Glomerular endothelial cell (primary cell): Measurements from ENCODE around the gene RPL4. TPM values are rescaled to one million over a fixed set of nuclear protein-coding genes. Genes with fewer than 3 reads are reported as not detected.
"Not testable (repeated sequence)": the region's sequence is repeated elsewhere in the genome, so short reads cannot be mapped to it uniquely, and the experiment has no call there.

ENCODE experiments used
- DNase-seq: peaks from one replicate; pipeline ENCODE4 v3.0.0-alpha.2; 2011; ENCODE audit warnings: low read depth, low spot score; ENCODE audit errors: extremely low read depth
- total RNA-seq: library from RNA; depleted of rRNA; stranded (reverse); fragments of >200 nt; gene quantifications from 2 replicates; pipeline ENCODE4 v1.2.3, GENCODE V29; 2015

The RPL4 gene
- total RNA-seq, 1 donor from 2014 or later: 2,424 TPM

DNA sequence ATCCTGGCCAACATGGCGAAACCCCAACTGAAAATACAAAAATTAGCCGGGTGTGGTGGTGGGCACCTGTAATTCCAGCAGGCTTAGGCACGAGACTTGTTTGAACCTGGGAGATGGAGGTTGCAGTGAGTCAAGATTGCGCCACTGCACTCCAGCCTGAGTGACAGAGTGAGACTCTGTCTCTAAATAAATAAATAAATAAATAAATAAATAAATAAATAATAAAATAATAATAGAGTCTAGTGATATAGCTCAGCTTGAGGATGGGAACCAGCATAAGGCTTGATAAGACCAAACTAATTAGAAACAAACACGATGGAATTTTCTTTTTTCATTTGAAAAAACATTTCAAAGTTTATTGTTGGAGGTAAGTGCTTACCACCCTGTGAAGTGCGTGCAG lies 43.4 kb downstream of the RPL4 start:
- DNase-seq: not testable (repeated sequence)

DNA sequence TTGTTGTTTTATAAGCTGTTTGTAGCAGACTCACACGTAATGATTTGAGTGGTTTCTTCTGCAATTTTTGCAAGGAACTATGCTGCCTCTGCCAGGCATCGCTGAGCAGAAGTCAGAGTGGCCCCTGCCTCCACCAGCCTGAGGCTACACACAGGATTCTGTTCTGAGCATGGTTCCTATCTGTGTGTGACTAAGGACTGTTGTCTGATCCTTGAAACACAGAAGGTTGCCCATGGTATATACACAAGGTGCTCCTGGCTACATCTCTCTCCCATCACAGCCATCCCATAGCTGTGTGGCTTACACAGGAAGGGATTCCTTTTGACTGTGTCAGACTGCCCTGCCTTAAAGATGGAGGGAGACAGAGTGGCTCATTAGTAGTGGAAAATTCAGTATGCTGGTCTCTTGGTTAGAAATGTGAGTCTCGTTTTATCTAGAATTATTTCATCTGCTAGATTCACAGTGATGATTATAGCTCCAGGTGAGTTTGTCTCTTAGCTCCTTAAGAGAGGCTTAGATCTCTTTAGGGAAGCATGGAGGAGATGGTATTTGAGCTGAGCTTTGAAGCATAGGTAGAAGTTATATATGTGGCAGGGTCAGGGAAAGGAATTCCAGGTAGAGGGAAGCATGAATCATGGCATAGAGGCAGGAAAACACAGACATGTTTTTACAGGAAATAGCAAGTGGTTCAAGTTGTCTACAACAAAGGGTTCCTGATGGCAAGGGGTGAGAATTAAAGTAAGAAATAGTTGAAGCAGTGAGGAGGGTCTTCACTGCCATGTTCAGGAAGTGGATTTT lies 44.6 kb downstream of the RPL4 start:
- no peak for DNase-seq

DNA sequence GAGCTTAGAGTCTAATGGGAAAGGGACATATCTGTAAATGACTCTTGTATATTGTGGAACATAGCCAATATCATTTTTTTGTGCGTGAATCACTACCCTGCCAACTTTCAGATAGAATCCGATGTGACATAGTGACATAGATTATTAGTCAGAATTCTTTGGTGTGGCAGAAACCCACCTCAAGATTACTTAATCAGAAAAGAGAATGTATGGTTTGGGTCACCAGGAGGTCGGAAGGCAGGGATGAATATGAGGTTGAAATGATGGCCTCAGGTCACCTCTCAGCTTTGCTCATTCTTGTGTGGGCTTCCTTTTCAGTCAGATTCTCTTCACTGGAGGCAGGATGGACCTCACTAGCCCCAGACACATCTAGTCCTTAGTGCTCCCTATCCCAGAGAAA lies 48.4 kb downstream of the RPL4 start:
- no peak for DNase-seq

DNA sequence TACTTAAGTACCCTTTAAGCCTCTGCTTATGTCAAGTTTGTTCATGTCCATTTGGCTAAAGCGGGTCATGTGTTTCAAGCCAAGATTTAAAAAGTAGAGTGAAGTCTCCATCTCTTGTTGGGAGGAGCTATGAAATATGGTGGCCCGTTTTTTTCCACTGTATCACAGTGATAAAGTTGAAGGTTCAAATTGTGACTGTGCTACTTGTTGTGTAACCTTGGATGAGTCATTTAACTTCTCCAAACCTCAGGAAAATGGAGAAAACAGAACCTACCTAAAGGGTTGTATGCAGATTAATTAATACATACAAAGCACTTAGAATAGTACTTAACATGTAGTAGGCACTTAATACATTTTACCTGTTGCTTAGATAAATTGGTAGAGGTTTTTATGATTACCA lies 50.5 kb downstream of the RPL4 start:
- DNase-seq: no peak

DNA sequence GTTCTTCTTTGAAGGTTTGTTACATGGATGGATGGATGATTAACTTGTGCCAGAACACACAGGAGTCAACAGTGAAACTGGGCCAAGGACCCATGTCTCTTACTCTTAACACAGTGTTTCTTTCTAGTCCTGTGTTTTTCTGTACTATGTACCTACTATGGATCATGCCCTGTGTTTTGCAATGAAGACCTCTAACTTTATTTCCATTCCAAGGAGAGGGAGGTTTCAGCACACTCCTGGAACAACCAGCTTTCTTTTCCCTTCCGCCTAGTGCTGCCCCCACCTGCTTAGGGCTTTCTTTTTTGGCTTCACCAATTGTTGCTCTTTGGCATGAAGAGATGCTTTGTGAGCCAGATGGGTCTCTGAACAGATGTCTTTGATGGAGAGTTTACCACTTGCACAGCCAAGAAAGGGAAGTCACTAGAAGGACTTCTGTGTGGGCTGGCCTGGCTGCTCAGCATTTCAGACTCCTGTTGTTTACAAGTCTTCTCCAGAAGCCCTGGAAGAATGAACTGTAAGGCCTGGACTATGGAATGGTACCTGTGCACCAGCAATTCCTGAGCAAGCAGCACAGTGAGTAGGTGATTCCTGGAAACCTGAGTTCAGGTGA lies 51.6 kb downstream of the RPL4 start:
- no peak for DNase-seq

DNA sequence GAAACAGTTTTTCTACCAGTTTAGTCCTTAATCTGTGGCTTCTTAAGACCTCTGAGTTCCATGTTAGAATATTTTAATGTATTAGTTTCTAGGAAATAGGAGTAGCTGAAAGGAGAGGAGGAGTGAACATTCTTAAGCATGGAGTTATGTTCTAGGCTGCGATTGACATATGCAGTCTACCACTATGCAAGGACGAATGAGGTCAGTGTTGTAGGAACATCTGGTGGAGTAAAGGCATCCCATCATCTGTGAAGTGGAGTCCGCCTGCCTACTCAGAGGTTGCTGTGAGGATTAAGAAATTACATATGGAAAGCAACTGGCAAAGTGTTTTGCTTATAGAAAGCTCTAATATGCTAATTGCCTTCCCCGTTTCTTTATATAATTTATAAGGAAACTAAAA lies 52.2 kb downstream of the RPL4 start:
- DNase-seq: no peak

Other genes starting within 250 kb of the RPL4 start
- gene DIS3L, start 211.3 kb downstream of the RPL4 start, total RNA-seq: 9.1 and 11.3 TPM in 2 replicates
- gene TIPIN, start 148.2 kb downstream of the RPL4 start, total RNA-seq: 2.7 and 3.6 TPM in 2 replicates
- gene MAP2K1, start 117.9 kb downstream of the RPL4 start, total RNA-seq: 52.8 and 78.8 TPM in 2 replicates
- 12.1 and 24.7 TPM in 2 replicates for gene SNAPC5, start 7.1 kb downstream of the RPL4 start, total RNA-seq
- gene ZWILCH, start 471 bp upstream of the RPL4 start, total RNA-seq: 11.8 and 17.3 TPM in 2 replicates
- gene LCTL, start 61.1 kb upstream of the RPL4 start, total RNA-seq: 0.06 TPM in 1 of 2 replicates, not detected in the other
- 4.7 and 15.6 TPM in 2 replicates for gene SMAD6, start 197.4 kb upstream of the RPL4 start, total RNA-seq